Measurements from ENCODE around the gene SLC2A4RG.

The SLC2A4RG gene

DNA sequence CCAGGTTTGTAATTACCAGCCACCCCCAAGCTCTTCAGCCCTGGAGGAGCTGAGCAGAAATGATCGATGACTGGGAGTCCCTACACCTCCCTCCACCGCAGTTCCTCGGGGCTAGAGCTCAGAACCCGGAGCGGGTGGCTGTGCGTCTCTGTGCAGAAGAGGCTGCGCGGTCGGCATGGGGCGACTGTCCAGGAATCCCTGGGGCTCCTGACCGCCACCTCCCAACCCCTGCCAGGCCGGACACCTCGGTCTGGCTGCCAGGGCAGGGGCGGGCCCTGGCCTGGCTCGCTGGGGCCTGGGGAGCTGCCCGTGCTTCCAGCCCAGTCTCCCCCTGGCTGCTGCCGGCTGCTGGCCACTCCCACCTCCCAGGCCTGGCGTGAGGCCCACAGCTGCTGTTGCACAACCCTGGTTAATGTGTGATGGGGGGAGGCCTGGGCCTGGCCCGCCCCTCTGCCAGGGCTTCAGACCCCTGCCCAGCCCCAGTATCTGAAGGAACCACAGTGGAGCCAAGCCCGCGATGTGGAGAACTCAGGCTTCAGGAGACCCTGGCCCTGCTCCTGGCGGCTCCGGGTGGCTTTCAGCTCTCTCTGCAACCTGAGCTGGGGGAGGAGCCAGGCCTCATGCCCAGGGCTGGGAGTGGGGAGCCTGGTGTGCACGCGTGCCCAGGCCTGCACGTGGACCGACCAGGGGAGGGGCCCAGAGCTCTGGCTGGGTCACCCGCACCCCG, 1.2 kb downstream of the SLC2A4RG start:
- in situ Hi-C loops (cut with MboI; ENCODE audit: low sequenced_read_pairs): no loop called here

DNA sequence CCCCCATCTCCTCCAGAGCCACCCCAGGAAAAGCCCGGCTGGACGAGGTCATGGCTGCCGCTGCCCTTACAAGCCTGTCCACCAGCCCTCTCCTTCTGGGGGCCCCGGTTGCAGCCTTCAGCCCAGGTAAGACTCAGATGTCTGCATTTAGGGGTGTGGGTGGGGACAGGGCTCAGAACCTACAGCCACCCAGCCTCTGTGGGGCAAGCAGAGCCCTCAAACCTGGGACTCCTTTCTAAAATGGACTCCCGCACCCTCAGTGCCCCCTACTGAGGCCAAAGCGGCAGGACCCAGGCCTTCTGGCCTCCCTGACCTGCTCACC, 1.7 kb downstream of the SLC2A4RG start:
- in situ Hi-C loops (cut with MboI; ENCODE audit: low sequenced_read_pairs): no loop called here

DNA sequence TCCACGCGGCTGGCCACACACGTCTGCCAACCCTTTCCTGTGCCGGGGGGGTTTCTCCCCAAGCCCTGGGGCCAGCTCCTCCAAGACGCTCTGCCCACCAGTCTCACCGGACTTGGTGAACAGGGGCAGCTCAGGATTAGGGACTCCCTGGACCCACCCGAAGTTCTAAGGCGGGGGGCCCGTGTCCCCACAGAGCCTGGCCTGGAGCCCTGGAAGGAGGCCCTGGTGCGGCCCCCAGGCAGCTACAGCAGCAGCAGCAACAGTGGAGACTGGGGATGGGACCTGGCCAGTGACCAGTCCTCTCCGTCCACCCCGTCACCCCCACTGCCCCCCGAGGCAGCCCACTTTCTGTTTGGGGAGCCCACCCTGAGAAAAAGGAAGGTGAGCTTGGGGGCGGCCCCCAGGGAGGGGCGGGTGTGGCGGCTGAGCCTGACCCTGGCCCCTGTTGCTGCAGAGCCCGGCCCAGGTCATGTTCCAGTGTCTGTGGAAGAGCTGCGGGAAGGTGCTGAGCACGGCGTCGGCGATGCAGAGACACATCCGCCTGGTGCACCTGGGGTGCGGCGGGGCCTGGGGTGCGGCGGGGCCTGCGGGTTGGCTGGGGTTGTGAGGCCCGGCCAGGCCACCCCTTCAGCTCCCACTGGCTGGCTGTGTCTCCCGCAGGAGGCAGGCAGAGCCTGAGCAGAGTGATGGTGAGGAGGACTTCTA, 2.3 kb downstream of the SLC2A4RG start:
- in situ Hi-C loops (cut with MboI; ENCODE audit: low sequenced_read_pairs): no loop called here

DNA sequence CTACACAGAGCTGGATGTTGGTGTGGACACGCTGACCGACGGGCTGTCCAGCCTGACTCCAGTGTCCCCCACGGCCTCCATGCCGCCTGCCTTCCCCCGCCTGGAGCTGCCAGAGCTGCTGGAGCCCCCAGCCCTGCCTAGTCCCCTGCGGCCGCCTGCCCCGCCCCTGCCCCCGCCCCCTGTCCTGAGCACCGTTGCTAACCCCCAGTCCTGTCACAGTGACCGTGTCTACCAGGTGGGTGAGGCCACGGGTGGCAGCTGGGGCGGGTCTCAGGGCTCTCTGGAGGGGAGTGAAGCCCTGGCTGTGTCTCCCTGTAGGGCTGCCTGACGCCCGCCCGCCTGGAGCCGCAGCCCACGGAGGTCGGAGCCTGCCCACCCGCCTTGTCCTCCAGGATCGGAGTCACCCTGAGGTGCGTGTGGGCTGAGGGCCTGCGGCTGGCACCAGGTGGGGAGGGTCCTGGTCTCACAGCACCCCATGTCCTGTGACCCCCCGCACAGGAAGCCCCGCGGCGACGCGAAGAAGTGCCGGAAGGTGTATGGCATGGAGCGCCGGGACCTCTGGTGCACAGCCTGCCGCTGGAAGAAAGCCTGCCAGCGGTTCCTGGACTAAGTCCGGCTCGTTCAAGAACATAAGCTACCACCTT, 2.9 kb downstream of the SLC2A4RG start:
- in situ Hi-C loops (cut with MboI; ENCODE audit: low sequenced_read_pairs): no loop called here

DNA sequence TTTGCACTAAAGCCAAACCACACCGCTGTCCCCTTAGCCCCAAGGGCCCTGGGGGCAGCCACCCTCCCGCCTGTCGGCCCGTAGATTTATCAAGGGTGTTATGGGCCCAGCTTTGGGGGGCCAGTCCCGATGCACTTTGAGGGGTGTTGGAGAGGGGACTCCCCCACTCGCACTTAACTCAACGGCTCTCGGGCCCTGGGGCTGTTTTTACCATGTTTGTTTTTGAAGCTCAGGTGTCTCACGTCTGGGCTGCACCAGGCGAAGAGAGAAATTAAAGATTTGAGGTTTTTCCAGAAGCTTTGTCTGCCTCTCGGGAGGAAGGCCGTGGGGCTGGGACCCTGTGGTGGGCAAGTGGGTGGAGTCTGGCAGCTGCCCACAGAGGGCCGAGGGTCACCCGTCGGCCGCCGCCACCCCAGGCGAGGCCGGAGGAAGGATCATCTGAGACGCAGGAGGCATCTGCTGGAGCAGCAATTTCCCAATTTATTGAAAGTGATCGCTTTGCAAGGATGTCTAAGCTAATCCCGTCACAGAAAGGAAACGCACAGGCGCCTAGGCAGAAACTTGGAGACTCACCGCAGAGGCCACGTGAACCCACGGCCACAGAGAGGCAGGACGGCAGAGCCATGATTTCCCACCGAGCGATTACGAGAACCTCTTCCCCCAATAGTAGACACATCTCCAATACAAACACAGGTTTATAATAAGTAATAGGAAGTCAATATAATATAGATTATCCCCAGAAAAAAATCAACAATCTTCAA, 3.8 kb downstream of the SLC2A4RG start:
- in situ Hi-C loops (cut with MboI; ENCODE audit: low sequenced_read_pairs): no loop called here

DNA sequence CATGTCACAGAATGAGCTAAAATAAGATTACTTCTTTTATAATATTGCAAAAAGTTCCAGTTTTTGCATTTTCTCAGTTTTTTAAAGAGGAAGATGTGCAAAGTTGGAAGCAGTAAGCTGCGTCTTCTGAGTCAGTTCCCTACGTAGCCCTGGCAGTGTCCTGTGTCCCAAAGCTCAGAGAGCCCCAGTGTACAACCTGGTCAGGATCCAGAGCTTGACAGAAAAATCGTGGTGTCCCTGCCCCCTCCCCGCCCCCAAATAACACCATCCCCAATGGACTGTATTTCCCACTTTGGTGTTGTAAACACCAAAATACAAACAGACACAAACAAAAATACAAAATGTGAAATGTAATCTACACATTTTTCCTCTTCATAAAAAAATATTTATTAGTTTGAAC, 4.6 kb downstream of the SLC2A4RG start:
- in situ Hi-C loops (cut with MboI; ENCODE audit: low sequenced_read_pairs): no loop called here

DNA sequence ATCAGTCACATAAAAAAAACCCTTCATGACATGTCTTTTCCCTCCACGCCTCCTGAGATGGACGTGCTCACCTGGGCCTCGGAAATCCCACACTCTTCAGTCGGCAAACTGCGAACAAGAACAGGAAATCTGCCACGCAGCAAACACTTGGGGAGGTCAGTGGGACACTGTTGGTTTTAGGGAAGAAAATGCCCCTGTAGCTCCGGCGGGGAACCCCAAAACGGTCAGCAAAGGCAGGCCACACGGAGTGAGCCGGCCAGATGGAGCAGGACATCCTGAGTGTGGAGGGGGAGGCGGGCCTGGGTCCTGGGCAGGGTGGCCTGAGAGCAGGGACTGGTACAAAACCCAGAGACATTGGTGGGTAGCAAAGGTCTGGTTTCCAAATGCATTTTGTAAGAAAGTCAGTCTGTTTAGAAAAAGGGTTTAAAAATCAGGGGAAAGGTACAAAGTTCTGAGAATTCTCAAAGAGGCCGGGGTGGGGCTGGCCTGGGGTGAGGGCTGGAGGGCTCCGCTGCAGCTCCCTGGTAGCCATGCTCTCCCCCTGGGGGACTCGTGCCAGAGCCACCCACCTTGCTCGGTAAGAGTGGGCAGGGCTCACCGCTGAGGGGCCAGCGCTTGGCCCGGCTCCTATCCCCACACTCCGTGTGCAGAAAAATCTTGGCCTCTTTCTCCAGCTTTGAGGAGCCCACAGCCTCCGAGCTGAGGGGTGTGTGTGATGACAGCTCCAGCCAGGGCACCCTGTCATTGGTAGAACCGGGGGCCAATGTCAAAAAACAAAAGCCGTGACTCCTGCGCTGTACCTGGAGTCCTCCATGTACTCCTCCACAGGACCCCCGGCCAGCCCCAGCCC, 5.2 kb downstream of the SLC2A4RG start:
- in situ Hi-C loops (cut with MboI; ENCODE audit: low sequenced_read_pairs): no loop called here

DNA sequence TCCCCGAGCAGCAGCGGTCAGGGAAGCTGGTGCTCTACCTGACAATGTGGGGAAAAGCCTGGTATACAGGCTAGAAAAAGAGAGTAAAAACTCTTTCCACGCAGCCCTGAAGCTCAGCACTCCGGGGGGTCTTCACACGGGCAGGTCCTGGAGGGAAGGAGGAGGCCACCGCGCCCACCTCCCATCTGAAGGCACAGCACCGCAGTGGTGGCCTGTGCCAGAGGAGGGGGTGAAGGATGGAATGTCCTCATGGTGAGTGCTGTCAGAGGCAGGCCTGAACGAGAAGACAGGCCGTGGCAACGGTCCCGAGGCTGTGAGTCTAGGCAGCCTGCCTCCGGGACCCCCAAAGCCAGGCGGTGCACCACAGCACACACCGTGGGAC, 5.8 kb downstream of the SLC2A4RG start:
- in situ Hi-C loops (cut with MboI; ENCODE audit: low sequenced_read_pairs): no loop called here

DNA sequence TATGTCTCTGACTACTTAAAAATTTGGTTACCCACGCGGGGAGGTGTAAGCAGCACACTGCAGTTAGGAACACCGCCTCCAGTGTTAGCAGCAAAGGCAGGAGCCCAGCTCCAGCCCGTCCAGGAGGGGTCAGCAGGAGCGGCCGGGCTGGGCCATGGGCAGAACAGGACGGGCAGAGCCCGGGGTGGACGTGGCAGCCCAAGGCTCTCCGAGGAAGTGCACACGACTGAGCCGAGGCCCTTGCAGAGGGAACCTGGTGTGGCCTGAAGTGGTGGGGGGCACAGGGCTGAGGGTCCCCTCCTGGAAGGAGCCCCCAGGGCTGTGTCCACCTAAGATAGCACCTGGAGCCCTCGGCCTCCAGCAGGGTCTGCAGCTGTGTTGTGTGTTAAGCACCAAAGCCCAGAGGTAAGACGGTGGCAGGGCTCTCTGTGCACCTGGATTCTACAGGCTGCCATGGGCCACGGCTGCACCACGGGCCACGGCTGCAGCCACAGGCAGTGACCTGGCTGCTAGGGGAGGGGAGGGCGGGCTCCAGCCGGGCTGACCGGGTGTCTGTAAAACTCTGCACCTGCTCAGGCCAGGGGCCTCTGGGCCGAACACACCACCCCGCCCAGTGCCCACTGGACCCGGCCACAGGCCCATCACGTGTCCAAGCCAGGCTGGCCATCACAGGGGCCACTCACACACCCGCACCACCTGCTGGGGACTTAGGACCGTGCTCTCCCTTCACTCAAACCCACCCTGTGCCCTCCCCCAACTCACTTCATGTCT, 6.6 kb downstream of the SLC2A4RG start:
- in situ Hi-C loops (cut with MboI; ENCODE audit: low sequenced_read_pairs): no loop called here

DNA sequence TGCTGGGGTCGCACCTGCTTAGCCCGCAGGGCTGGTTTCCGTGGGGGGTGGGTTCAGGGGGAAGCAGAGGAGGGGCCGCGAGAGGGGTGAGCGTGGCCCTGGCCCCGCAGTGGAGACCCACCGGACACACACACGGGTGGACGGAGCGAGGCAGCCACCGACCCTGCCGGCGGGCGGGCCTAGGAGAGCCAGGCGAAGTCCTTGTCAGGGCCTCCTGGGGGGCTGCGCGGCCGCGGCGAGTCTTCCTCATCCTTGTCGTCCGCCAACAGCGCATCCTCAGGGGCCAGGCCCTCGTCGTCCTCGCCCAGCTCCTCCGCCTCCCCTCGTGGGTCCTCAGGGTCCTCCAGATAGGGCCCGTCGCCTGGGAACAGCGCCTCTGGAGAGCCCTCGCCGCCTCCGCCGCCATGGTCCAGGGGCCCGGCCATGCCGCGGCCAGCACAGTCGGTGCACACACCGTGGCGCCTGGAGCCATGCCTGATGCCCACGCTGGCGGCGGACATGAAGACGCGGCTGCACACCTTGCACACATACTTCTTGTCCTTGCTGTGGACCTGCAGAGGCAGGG, 7.3 kb downstream of the SLC2A4RG start:
- in situ Hi-C loops (cut with MboI; ENCODE audit: low sequenced_read_pairs): no loop called here

DNA sequence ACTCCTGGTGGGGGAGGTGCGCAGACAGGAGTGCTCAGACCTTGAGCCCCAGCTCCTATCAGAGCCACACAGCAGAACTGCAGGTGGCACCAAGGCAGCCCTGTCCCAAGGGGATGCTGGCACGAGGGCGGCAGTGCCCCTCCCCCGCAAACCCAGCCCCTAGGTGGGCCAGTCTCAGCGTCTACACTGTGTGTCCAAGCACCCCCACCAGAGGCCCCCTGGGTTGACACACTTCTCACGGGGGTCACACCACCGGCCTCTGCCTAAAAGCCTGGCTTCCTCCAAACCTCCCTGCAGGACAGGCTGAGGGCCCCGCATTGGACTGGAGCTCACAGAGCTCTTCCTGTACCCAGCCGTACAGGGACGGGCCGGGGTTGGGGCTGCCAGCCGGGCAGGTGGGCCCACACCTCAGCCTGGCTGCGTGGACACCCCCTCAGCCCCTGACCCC, 8.1 kb downstream of the SLC2A4RG start:
- in situ Hi-C loops (cut with MboI; ENCODE audit: low sequenced_read_pairs): no loop called here

DNA sequence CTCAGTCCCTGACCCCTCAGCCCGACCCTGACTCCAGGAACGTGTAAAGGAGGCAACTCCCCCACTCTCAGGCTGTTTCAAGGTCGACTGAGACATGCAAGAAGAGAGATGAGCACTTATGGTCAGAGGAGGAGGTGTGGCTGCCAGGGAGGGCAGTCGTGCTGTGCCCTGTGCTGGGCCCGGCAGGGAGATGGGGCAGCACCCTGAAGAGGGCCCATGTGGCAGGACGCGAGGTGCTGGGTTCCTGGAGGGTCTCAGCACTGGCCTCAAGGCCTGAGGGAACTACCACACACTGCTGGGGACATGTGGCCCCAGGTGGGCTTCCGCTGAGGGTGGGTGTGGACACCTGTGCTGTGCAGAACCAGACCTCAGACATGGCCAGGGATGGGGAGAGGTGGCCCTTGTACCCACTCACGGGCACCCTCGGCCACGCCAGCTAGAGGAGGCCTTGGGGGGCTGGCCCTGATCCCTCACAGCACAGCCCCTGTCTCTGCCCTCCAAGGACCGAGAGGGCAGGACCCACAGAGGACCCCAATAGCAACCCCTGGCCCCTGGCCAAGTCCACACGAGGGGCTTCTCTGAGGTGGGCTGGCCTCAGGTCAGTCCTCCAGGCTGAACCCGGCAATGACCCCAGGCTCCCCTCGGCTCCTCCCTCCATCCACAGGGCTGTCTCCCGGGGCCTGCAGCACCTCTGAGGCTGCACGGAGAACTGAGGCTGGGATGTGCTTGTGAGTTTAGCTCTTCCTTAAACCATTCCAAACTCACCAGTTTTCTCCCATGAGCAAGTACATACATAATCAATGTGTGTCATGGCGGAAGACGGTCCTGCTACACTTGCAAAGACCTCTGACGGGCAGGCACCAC, 8.7 kb downstream of the SLC2A4RG start:
- in situ Hi-C loops (cut with MboI; ENCODE audit: low sequenced_read_pairs): no loop called here

DNA sequence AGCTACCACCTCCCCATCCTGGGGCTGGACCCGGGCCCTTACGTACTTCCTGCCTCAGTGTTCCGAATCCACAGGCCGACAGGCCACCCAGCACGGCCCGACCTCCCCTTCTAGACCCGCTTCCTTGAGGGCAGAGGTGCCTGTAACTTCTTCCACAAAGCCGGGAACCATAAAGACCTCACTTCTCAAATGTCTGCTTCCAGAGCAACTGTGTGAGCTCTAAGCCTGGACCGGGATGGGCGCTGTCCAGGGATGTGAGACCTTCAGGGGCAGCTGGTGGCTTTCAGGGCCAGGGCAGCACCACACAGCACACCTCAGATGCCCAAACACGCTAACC, 9.3 kb downstream of the SLC2A4RG start:
- in situ Hi-C loops (cut with MboI; ENCODE audit: low sequenced_read_pairs): no loop called here

DNA sequence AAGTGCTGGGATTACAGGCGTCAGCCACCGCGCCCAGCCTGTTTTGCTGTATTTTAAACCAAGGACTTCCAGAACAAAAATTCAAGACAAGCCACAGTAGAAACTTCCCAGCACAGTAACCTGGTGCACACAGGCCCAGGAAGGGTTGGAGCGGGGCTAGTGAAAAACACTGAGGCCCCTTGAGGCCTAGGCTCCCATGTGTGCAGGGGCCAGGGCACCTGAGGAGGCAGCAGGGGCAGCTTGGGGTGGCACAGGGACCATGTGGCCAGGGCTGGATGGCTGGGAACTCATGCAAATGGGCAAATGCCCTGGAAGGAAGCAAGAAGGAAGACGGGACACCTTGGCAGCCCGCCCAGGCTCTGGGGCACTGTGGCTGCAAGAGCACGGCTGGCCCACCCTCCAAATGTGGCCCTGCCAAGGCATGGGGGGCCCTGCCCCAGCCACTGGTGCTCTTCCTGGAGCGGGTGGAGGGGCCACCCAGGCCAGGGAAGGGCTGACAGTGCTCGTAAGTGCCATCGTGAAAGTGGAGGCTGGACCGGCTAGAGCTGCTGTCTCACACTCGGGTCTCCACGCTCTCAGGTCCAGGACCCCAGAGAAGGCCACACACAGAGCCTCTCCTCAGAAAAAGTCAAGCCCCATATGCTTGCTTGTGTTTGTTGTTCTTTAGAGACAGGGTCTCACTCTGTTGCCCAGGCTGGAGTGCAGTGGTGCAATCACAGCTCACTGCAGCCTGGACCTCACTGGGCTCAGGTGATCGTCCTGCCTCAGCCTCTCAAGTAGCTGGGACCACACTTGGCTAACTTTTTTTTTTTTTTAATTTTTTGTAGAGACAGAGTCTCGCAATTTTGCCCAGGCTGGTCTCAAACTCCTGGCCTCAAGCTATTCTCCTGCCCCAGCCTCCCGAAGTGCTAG, 10.3 kb downstream of the SLC2A4RG start:
- in situ Hi-C loops (cut with MboI; ENCODE audit: low sequenced_read_pairs): no loop called here

DNA sequence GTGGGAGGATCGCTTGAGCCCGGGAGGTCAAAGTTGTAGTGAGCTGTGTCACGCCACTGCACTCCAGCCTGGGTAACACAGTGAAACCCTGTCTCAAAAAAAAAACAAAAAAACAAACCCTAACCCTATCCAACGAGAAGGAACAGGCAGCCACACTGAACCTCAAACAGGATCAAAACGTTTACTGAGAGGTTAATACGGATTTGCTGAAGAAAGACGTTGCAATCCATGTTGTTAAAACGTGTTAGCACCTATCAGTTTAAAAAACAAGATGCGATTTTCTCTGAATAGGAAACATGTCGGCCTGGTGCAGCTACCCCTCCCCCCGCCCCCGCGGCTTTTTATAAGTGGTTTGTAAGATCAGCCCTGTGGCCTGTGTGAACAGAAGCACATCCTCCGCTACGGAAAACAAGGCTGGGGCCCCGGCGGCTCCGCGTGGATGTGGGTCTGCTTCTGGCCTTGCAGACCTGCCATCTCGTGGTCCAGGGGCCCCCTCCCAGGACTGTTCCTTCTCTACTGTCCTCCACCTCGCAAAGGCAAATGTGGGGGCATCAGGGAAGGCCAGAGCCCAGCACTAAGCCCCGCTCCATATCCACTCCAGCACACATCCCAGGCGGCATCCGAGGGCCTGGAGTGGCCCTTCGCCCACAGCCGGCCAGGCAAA, 11.4 kb downstream of the SLC2A4RG start:
- in situ Hi-C loops (cut with MboI; ENCODE audit: low sequenced_read_pairs): no loop called here

DNA sequence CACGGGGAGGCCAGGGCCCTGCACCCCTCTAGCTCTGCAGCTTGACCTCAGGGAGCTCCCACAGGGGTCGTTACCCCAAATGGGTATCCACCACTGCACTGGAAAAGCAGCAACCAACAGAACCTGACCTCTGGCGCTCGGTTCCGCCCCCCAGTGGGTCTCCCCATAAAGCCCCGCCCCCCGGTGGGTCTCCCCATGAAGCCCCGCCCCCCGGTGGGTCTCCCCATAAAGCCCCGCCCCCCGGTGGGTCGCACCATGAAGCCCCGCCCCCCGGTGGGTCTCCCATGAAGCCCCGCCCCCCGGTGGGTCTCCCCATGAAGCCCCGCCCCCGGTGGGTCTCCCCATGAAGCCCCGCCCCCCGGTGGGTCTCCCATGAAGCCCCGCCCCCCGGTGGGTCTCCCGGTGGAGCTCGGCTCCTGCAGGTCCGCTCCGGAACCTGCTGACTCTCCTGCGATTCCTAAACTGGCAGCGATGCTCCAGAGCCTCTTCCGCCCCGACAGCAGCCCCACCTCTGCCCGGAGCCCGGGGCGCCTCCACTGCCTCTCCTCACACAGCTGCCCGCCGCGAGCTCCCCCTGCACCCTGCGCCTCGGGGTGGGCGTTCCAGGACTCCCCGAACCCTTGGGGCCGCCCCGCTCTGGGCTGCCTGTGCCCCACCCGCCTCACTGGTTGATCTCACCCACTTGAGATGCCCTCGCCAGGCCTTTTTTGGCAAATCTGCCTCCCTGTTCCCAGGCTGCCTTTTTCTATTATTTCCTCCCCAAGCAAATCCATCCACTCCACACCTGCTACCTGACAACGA, 12.1 kb downstream of the SLC2A4RG start:
- in situ Hi-C loops (cut with MboI; ENCODE audit: low sequenced_read_pairs): no loop called here

Measured in hTERT RPE-1 (cell line).